Activated CD4-positive, alpha-beta memory T cell treated with anti-CD3 and anti-CD28 coated beads for 36 hours (primary cell): Measurements from ENCODE around the gene PARD3B. TPM values are rescaled to one million over a fixed set of nuclear protein-coding genes. Genes with fewer than 3 reads are reported as not detected.

ENCODE experiments used
- CTCF ChIA-PET: fragments of 350-600 bp; sonication (Branson Sonifier 250); formaldehyde crosslinking; loops from one replicate; lab custom pipeline; 2021; ENCODE audit warnings: antibody characterized with exemption, inconsistent platforms; lab: Charles Lee
- POLR2A ChIA-PET: fragments of 350-600 bp; sonication (Branson Sonifier 250); formaldehyde crosslinking; loops from one replicate; lab custom pipeline; 2021; ENCODE audit warnings: antibody characterized with exemption; lab: Charles Lee
- DNase-seq: peaks from one replicate; pipeline ENCODE4 v3.0.0-alpha.2; 2020
- H3K27ac Mint-ChIP-seq: one replicate; pipeline ENCODE4 v1.8.0; 2021; ENCODE audit warnings: mixed read lengths
- H3K27me3 Mint-ChIP-seq: one replicate; pipeline ENCODE4 v1.8.0; 2021; ENCODE audit warnings: mixed read lengths
- H3K36me3 Mint-ChIP-seq: one replicate; pipeline ENCODE4 v1.8.0; 2021; ENCODE audit warnings: mixed read lengths
- H3K4me1 Mint-ChIP-seq: one replicate; pipeline ENCODE4 v1.8.0; 2021; ENCODE audit warnings: low read depth, mixed read lengths
- H3K4me3 Mint-ChIP-seq: one replicate; pipeline ENCODE4 v1.8.0; 2021; ENCODE audit warnings: mild to moderate bottlenecking, mixed read lengths
- H3K9me3 Mint-ChIP-seq: one replicate; pipeline ENCODE4 v1.8.0; 2021; ENCODE audit warnings: mixed read lengths
- intact Hi-C: fragments of 100-400 bp; cut with micrococcal nuclease; formaldehyde crosslinking; loops from one replicate; pipeline ENCODE4 v1.15.1; 2023
- total RNA-seq, 2 experiments: library from RNA; stranded (reverse); gene quantifications; one replicate each; pipeline ENCODE4 v1.2.3, GENCODE V29; 2021

The PARD3B gene
- total RNA-seq, 2 experiments from 2014 or later: 0.07 to 0.70 TPM

GRCh38 chr2:205609113-205609512 lies 1063.8 kb downstream of the PARD3B start:
- CTCF ChIA-PET: no interaction called here
- peaks cover 6% of the 10 kb centered on the region for H3K9me3 Mint-ChIP-seq
- DNase-seq: no peak
- H3K36me3 Mint-ChIP-seq: peaks cover 2% of the 10 kb centered on the region
- H3K4me3 Mint-ChIP-seq: no peak overlapping the region
- intact Hi-C loops: no loop called here
- H3K4me1 Mint-ChIP-seq: peaks cover 21% of the 10 kb centered on the region
- POLR2A ChIA-PET: no interaction called here
- peaks cover 21% of the 10 kb centered on the region for H3K27me3 Mint-ChIP-seq
- H3K27ac Mint-ChIP-seq: no peak overlapping the region

DNA sequence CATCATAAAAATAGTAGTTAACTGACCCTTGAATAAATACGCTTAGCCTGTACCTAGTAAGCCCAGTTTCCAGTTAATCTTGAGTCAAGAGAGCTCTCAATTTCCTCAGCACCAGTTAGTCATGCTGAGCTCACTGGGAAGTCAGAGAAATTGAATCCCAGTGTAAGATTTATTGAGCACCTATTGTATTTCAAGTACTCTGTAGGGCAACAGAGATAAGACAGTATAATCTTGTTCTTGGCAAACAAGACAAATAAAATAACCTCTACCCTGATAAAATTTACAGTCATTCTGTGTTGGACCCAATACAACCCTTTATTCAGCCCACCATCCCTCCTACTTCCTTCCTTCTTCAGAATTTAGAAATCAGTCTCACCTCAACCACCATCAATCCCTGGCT lies 1065.2 kb downstream of the PARD3B start:
- ChIA-PET CTCF (no interaction called here), POLR2A (no interaction called here)
- Mint-ChIP-seq H3K4me3 (no peak overlapping the region), H3K9me3 (no peaks in the 10 kb centered on the region), H3K27ac (no peak overlapping the region), H3K27me3 (peaks cover 16% of the 10 kb centered on the region), H3K36me3 (peaks cover 2% of the 10 kb centered on the region), H3K4me1 (peaks cover 21% of the 10 kb centered on the region)
- intact Hi-C loops: loop anchor here (5.0 kb wide), 2 partner anchors 52 to 72 kb away; partner anchors contain the start of gene NRP2
- DNase-seq: no peak

- DNase-seq: peak; percentile 75
- Mint-ChIP-seq H3K27me3 (peaks cover 14% of the 10 kb centered on the region), H3K27ac (peak overlapping the region; percentile 29), H3K9me3 (no peaks in the 10 kb centered on the region), H3K4me1 (peaks cover 21% of the 10 kb centered on the region), H3K36me3 (peaks cover 2% of the 10 kb centered on the region), H3K4me3 (no peak overlapping the region)
- intact Hi-C loops: loop anchor here (2.0 to 5.0 kb wide), 3 partner anchors 16 to 70 kb away; partner anchors contain the start of gene NRP2
- CTCF ChIA-PET: no interaction called here
- POLR2A ChIA-PET: interaction anchor here (0.6 to 1.0 kb wide), 2 partner anchors 11 to 139 kb away, joined by 3 to 5 read pairs; no protein-coding TSS in a partner anchor
Observed at GRCh38 chr2:205612636-205613035, 1067.4 kb downstream of the PARD3B start.

GRCh38 chr2:205613970-205614559 lies 1068.8 kb downstream of the PARD3B start:
- Mint-ChIP-seq H3K4me1 (peaks cover 21% of the 10 kb centered on the region), H3K4me3 (no peak overlapping the region), H3K36me3 (peaks cover 2% of the 10 kb centered on the region), H3K9me3 (no peaks in the 10 kb centered on the region), H3K27ac (no peak overlapping the region), H3K27me3 (peaks cover 10% of the 10 kb centered on the region)
- ChIA-PET CTCF (interaction anchor here (1.1 kb wide), 1 partner anchor 62 kb away, joined by 6 read pairs; no protein-coding TSS in a partner anchor), POLR2A (no interaction called here)
- DNase-seq: no peak
- intact Hi-C loops: loop anchor here (2.0 to 5.0 kb wide), 3 partner anchors 15 to 68 kb away; partner anchors contain the start of gene NRP2

DNA sequence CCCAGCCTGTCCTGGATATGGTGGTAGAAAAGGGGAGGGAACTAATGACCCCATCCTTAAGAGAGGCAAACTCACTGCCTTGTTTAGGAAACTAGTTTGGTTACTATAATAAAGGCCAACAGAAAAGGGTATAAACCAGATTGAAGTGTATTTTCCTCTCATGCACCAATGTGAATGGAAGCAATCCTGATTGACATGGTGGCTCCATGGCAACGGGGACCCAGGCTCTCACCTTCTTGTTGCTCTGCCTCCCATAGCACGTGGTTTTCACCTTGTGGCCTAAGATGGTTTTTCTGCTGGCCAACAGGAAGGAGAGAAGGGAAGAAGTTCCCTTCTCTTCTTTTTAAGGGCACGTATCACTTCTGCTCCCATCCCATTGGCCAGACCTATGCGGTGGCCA lies 1069.7 kb downstream of the PARD3B start:
- Mint-ChIP-seq H3K9me3 (no peaks in the 10 kb centered on the region), H3K27ac (no peak overlapping the region), H3K27me3 (peaks cover 10% of the 10 kb centered on the region), H3K4me3 (no peak overlapping the region), H3K36me3 (peaks cover 2% of the 10 kb centered on the region), H3K4me1 (peaks cover 23% of the 10 kb centered on the region)
- CTCF ChIA-PET: no interaction called here
- DNase-seq: no peak
- intact Hi-C loops: loop anchor here (5.0 kb wide), 2 partner anchors 47 to 67 kb away; partner anchors contain the start of gene NRP2
- POLR2A ChIA-PET: no interaction called here

GRCh38 chr2:205617905-205618304 lies 1072.6 kb downstream of the PARD3B start:
- H3K27ac Mint-ChIP-seq: no peak overlapping the region
- H3K4me3 Mint-ChIP-seq: no peak overlapping the region
- no peaks in the 10 kb centered on the region for H3K27me3 Mint-ChIP-seq
- peaks cover 12% of the 10 kb centered on the region for H3K4me1 Mint-ChIP-seq
- DNase-seq: no peak
- H3K36me3 Mint-ChIP-seq: no peaks in the 10 kb centered on the region
- CTCF ChIA-PET: interaction anchor here (1.6 kb wide), 1 partner anchor 62 kb away, joined by 3 read pairs; no protein-coding TSS in a partner anchor
- POLR2A ChIA-PET: no interaction called here
- H3K9me3 Mint-ChIP-seq: no peaks in the 10 kb centered on the region
- intact Hi-C loops: no loop called here

GRCh38 chr2:205619600-205619999 lies 1074.3 kb downstream of the PARD3B start:
- no peak for DNase-seq
- H3K27me3 Mint-ChIP-seq: no peaks in the 10 kb centered on the region
- H3K27ac Mint-ChIP-seq: no peak overlapping the region
- peaks cover 2% of the 10 kb centered on the region for H3K4me1 Mint-ChIP-seq
- CTCF ChIA-PET: interaction anchor here (0.7 to 1.6 kb wide), 3 partner anchors 60 to 100 kb away, joined by 3 read pairs; no protein-coding TSS in a partner anchor
- no peaks in the 10 kb centered on the region for H3K36me3 Mint-ChIP-seq
- POLR2A ChIA-PET: no interaction called here
- no peak overlapping the region for H3K4me3 Mint-ChIP-seq
- H3K9me3 Mint-ChIP-seq: no peaks in the 10 kb centered on the region
- intact Hi-C loops: no loop called here

- Mint-ChIP-seq H3K4me1 (no peaks in the 10 kb centered on the region), H3K4me3 (no peak overlapping the region), H3K27ac (no peak overlapping the region), H3K36me3 (no peaks in the 10 kb centered on the region), H3K27me3 (no peaks in the 10 kb centered on the region), H3K9me3 (no peaks in the 10 kb centered on the region)
- ChIA-PET POLR2A (no interaction called here), CTCF (no interaction called here)
- no peak for DNase-seq
- intact Hi-C loops: no loop called here
Observed at GRCh38 chr2:205627085-205627484, 1081.8 kb downstream of the PARD3B start.

- ChIA-PET CTCF (interaction anchor here (1.5 kb wide), 1 partner anchor 47 kb away, joined by 3 read pairs; no protein-coding TSS in a partner anchor), POLR2A (no interaction called here)
- Mint-ChIP-seq H3K27ac (no peak overlapping the region), H3K9me3 (no peaks in the 10 kb centered on the region), H3K4me3 (no peak overlapping the region), H3K36me3 (no peaks in the 10 kb centered on the region), H3K27me3 (no peaks in the 10 kb centered on the region), H3K4me1 (no peaks in the 10 kb centered on the region)
- DNase-seq: no peak
- intact Hi-C loops: loop anchor here (2.0 kb wide), 1 partner anchor 16 kb away; no protein-coding TSS in a partner anchor
Observed at GRCh38 chr2:205628422-205628821, 1083.1 kb downstream of the PARD3B start.

- no peaks in the 10 kb centered on the region for H3K27me3 Mint-ChIP-seq
- H3K27ac Mint-ChIP-seq: no peak overlapping the region
- H3K36me3 Mint-ChIP-seq: no peaks in the 10 kb centered on the region
- H3K4me1 Mint-ChIP-seq: no peaks in the 10 kb centered on the region
- intact Hi-C loops: loop anchor here (2.0 kb wide), 1 partner anchor 16 kb away; no protein-coding TSS in a partner anchor
- POLR2A ChIA-PET: no interaction called here
- no peaks in the 10 kb centered on the region for H3K9me3 Mint-ChIP-seq
- no peak for DNase-seq
- CTCF ChIA-PET: interaction anchor here (1.5 kb wide), 1 partner anchor 47 kb away, joined by 3 read pairs; no protein-coding TSS in a partner anchor
- no peak overlapping the region for H3K4me3 Mint-ChIP-seq
Observed at GRCh38 chr2:205629091-205629776, 1084.0 kb downstream of the PARD3B start.

DNA sequence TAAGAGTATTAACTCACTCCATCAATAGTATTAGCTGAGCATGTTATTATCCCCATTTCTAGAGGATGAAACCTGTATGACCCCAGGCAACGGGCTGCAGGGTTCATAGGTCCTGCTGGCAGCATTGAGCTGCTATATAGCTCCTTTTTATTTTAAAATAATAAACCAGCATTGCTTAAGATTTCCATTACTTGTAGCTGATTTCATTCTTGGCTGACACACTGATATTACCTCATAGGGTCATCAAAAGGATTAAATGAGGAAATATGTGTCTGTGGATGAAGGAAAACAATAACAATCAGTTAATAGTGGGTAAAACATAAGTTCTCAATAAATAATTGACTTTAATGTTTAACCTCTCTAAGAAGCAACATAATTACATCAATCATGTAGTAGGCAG lies 1088.7 kb downstream of the PARD3B start:
- intact Hi-C loops: no loop called here
- Mint-ChIP-seq H3K4me3 (no peak overlapping the region), H3K27me3 (no peaks in the 10 kb centered on the region), H3K4me1 (peaks cover 7% of the 10 kb centered on the region), H3K36me3 (no peaks in the 10 kb centered on the region), H3K27ac (no peak overlapping the region), H3K9me3 (no peaks in the 10 kb centered on the region)
- CTCF ChIA-PET: no interaction called here
- DNase-seq: no peak
- POLR2A ChIA-PET: no interaction called here

- ChIA-PET POLR2A (no interaction called here), CTCF (no interaction called here)
- Mint-ChIP-seq H3K4me3 (no peak overlapping the region), H3K9me3 (no peaks in the 10 kb centered on the region), H3K4me1 (peaks cover 7% of the 10 kb centered on the region), H3K27ac (no peak overlapping the region), H3K36me3 (no peaks in the 10 kb centered on the region), H3K27me3 (no peaks in the 10 kb centered on the region)
- intact Hi-C loops: no loop called here
- no peak for DNase-seq
Observed at GRCh38 chr2:205636549-205637319, 1091.5 kb downstream of the PARD3B start.
